OCI-LY7 (cell line): ENCODE data around the gene SUMO4. TPM values are rescaled to one million over a fixed set of nuclear protein-coding genes. Genes with fewer than 3 reads are reported as not detected.

Source experiments
- BruUV-seq: library from RNA; stranded (reverse); fragments of 400-500 nt; replicated peaks from 2 replicates; lab custom pipeline; 2021; lab: Mats Ljungman, UMichigan
- CTCF ChIA-PET: fragments of 300-600 bp; sonication (Branson Sonifier 250); formaldehyde crosslinking; loops from one replicate; lab custom pipeline; 2022; ENCODE audit warnings: antibody characterized with exemption; ENCODE audit not compliant: unreplicated experiment; lab: Charles Lee
- POLR2A ChIA-PET: fragments of 300-600 bp; sonication (Branson Sonifier 250); formaldehyde crosslinking; loops from one replicate; lab custom pipeline; 2022; ENCODE audit warnings: antibody characterized with exemption; lab: Charles Lee
- DNase-seq: peaks from one replicate; pipeline ENCODE4 v3.0.0-alpha.2; 2015; ENCODE audit warnings: low spot score
- H2AFZ ChIP-seq: fragments of 200-600 bp; sonication (generic), shearing (Covaris generic); 2 replicates; pipeline ENCODE4 v1.6.1; 2014; ENCODE audit warnings: mild to moderate bottlenecking, antibody characterized with exemption, low read length, moderate library complexity
- H3K27ac ChIP-seq: fragments of 200-600 bp; sonication (generic); 2 replicates; pipeline ENCODE4 v1.5.1; 2014; ENCODE audit warnings: mixed run types, low read depth, mild to moderate bottlenecking, moderate library complexity, low read length, inconsistent platforms; ENCODE audit not compliant: poor library complexity, severe bottlenecking
- H3K36me3 ChIP-seq: fragments of 200-600 bp; sonication (generic); 2 replicates; pipeline ENCODE4 v1.6.1; 2014; ENCODE audit warnings: mild to moderate bottlenecking, antibody characterized with exemption, low read length, moderate library complexity, mixed read lengths; ENCODE audit not compliant: insufficient read depth
- H3K4me1 ChIP-seq: fragments of 200-600 bp; sonication (generic); 2 replicates; pipeline ENCODE4 v1.5.1; 2014; ENCODE audit warnings: mild to moderate bottlenecking, low read length; ENCODE audit not compliant: insufficient read depth, poor library complexity, severe bottlenecking
- H3K4me2 ChIP-seq: fragments of 200-600 bp; sonication (generic); 2 replicates; pipeline ENCODE4 v1.6.1; 2014; ENCODE audit warnings: mild to moderate bottlenecking, low read length
- H3K4me3 ChIP-seq: fragments of 200-600 bp; sonication (generic); 2 replicates; pipeline ENCODE4 v1.5.1; 2014; ENCODE audit warnings: mild to moderate bottlenecking, low read depth, low read length; ENCODE audit not compliant: poor library complexity, severe bottlenecking
- H3K79me2 ChIP-seq: fragments of 200-600 bp; sonication (generic); 2 replicates; pipeline ENCODE4 v1.6.1; 2016; ENCODE audit warnings: low read depth, mild to moderate bottlenecking, low read length, moderate library complexity, mixed read lengths; ENCODE audit not compliant: insufficient read depth
- H3K9me2 ChIP-seq: fragments of 200-600 bp; sonication (generic); 2 replicates; pipeline ENCODE4 v1.6.1; 2016; ENCODE audit warnings: mild to moderate bottlenecking, low read length, mixed read lengths; ENCODE audit not compliant: insufficient read depth
- H3K9me3 ChIP-seq: fragments of 200-600 bp; sonication (generic); 2 replicates; pipeline ENCODE4 v1.6.1; 2014; ENCODE audit warnings: mild to moderate bottlenecking, mixed run types, low read length, mixed read lengths
- H4K20me1 ChIP-seq: fragments of 200-600 bp; sonication (generic); 2 replicates; pipeline ENCODE4 v1.6.1; 2014; ENCODE audit warnings: mild to moderate bottlenecking, antibody characterized with exemption, low read length, moderate library complexity, mixed read lengths; ENCODE audit not compliant: insufficient read depth
- CTCF ChIP-seq: fragments of 200-600 bp; sonication (generic); conservative IDR thresholded peaks from 2 replicates; pipeline ENCODE4 v1.5.1; 2014; ENCODE audit warnings: mild to moderate bottlenecking, antibody characterized with exemption, low read length, moderate library complexity, mixed read lengths
- EZH2phosphoT487 ChIP-seq: fragments of 200-600 bp; sonication (generic); IDR thresholded peaks from 2 replicates; pipeline ENCODE4 v1.6.1; 2018; ENCODE audit warnings: low read depth, borderline replicate concordance, mild to moderate bottlenecking, mixed run types, antibody characterized with exemption, low read length, moderate library complexity, mixed read lengths
- intact Hi-C: fragments of 100-400 bp; cut with micrococcal nuclease; formaldehyde crosslinking; loops from one replicate; pipeline ENCODE4 v1.10.0; 2022; ENCODE audit not compliant: unreplicated experiment
- total RNA-seq, 2 experiments: library from RNA; depleted of rRNA in 1 of 2; stranded (reverse); fragments of >200 nt in 1 of 2; shearing (Covaris generic) in 1 of 2; gene quantifications; 2 replicates each; pipeline ENCODE4 v1.2.3, GENCODE V29; 2014 to 2022

SUMO4 gene
- total RNA-seq, 2 experiments from 2014 or later, result 3.2 to 3.6 TPM

- ChIA-PET POLR2A (interaction anchor here (0.6 kb wide), 1 partner anchor 368 kb away, joined by 4 read pairs; no protein-coding TSS in a partner anchor), CTCF (no interaction called here)
- BruUV-seq, result no TSS peak
- Histone ChIP-seq H3K27ac (no peak overlapping the region), H3K79me2 (peaks cover 8% of the 10 kb centered on the region; the same call in 1 of the 2 replicates), H2AFZ (no peak overlapping the region), H4K20me1 (no peaks in the 10 kb centered on the region), H3K4me3 (no peak overlapping the region), H3K9me2 (no peaks in the 10 kb centered on the region), H3K9me3 (no peaks in the 10 kb centered on the region; the same call in 1 of the 2 replicates), H3K36me3 (peaks cover 76% of the 10 kb centered on the region), H3K4me1 (no peaks in the 10 kb centered on the region), H3K4me2 (no peak overlapping the region)
- intact Hi-C loops, result no loop called here
- DNase-seq, result no peak
- TF ChIP-seq EZH2phosphoT487 (no peak), CTCF (no peak)
Measured at GRCh38 chr6:149380523-149380922, 19.5 kb upstream of the SUMO4 start.

DNA sequence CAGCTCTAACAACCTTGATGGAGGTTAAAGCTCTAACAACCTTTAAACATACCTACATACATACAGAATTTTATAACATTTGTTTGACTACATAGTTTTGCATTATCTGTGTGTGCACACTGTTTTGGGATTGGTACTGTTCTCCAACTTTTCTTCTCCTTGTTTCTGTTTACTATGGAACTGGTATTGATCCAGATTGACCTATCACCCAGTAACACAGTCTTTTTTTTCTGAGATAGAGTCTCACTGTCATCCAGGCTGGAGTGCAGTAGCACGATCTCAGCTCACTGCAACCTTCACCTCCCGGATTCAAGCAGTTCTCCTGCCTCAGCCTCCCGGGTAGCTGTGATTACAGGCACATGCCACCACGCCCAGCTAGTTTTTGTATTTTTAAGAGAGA lies 16.7 kb upstream of the SUMO4 start:
- H3K27ac ChIP-seq, result no peak overlapping the region
- H3K9me2 ChIP-seq, result no peaks in the 10 kb centered on the region
- H3K4me3 ChIP-seq, result no peak overlapping the region
- no peaks in the 10 kb centered on the region for H3K4me1 ChIP-seq
- H3K79me2 ChIP-seq, result peaks cover 5% of the 10 kb centered on the region; the same call in 1 of the 2 replicates
- peaks cover 96% of the 10 kb centered on the region for H3K36me3 ChIP-seq
- ChIA-PET POLR2A (interaction anchor here (0.6 to 1.3 kb wide), 2 partner anchors 15 to 761 kb away, joined by 3 to 4 read pairs; no protein-coding TSS in a partner anchor), CTCF (no interaction called here)
- H2AFZ ChIP-seq, result no peak overlapping the region
- H3K4me2 ChIP-seq, result no peak overlapping the region
- H4K20me1 ChIP-seq, result no peaks in the 10 kb centered on the region
- H3K9me3 ChIP-seq, result peaks cover 17% of the 10 kb centered on the region; the same call in 1 of the 2 replicates
- no peak for TF ChIP-seq CTCF
- TF ChIP-seq EZH2phosphoT487, result no peak
- no peak for DNase-seq
- BruUV-seq, result no TSS peak
- intact Hi-C loops, result no loop called here

DNA sequence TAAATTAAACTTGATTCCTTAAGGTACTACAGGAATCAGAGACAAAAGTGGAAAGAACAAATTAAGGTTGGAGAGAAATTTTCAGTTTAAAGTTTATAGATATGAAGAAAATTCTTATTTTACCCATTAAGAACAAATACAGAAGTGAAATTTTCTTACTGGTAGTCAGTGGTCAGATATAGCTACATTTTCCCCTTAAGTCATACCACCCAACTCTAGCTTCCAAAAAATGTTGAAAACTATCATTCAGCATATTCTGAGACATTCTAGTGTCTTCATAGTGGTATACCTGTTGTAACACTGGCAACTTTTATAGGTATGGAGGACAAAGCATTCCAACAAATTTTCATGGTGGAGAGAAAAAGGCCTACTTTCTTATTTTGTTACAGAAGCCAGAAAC lies 15.6 kb upstream of the SUMO4 start:
- peaks cover 17% of the 10 kb centered on the region; the same call in 1 of the 2 replicates for H3K9me3 ChIP-seq
- TSS peak; percentile 5 for BruUV-seq
- no peaks in the 10 kb centered on the region for H3K4me1 ChIP-seq
- H3K4me2 ChIP-seq, result no peak overlapping the region
- peaks cover 4% of the 10 kb centered on the region; the same call in 1 of the 2 replicates for H3K79me2 ChIP-seq
- no peak overlapping the region for H2AFZ ChIP-seq
- no peaks in the 10 kb centered on the region for H3K9me2 ChIP-seq
- TF ChIP-seq CTCF (no peak), EZH2phosphoT487 (no peak)
- intact Hi-C loops, result no loop called here
- CTCF ChIA-PET, result no interaction called here
- no peaks in the 10 kb centered on the region for H4K20me1 ChIP-seq
- no peak overlapping the region for H3K27ac ChIP-seq
- peaks cover 88% of the 10 kb centered on the region for H3K36me3 ChIP-seq
- no peak overlapping the region for H3K4me3 ChIP-seq
- POLR2A ChIA-PET, result interaction anchor here (0.6 to 0.8 kb wide), 2 partner anchors 12 to 17 kb away, joined by 3 read pairs; no protein-coding TSS in a partner anchor
- DNase-seq, result no peak
